ENCODE data around the gene WDR12.

DNA sequence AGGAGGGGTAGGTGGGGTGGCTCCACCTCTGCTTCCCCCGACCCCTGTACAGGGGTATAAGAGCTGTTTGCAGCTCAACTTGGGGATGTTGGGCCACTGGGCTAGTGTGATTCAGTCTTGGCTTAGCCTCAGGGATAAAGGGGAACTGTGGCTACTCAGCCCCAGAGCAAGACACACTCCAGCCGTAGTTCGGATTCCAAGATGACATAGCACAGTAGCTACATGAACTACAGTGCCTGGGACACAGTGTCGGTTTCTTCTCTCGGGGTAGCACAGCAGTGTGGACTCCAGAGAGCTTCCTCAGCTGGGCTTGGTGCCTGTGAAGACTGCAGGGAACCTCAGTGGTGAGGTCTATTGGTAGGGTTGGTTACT, 21.7 kb upstream of the WDR12 start:
- TF ChIP-seq CTCF (IDR thresholded peaks at IDR 0.05), result no peak
- no peak for TF ChIP-seq EP300 (IDR thresholded peaks at IDR 0.05; ENCODE audit: borderline replicate concordance in 1 of 2, low read depth in 1 of 2, low read length in 1 of 2)
- no peak for TF ChIP-seq YY1 (IDR thresholded peaks at IDR 0.05; ENCODE audit: low read depth)
- TF ChIP-seq, protein P1, sequence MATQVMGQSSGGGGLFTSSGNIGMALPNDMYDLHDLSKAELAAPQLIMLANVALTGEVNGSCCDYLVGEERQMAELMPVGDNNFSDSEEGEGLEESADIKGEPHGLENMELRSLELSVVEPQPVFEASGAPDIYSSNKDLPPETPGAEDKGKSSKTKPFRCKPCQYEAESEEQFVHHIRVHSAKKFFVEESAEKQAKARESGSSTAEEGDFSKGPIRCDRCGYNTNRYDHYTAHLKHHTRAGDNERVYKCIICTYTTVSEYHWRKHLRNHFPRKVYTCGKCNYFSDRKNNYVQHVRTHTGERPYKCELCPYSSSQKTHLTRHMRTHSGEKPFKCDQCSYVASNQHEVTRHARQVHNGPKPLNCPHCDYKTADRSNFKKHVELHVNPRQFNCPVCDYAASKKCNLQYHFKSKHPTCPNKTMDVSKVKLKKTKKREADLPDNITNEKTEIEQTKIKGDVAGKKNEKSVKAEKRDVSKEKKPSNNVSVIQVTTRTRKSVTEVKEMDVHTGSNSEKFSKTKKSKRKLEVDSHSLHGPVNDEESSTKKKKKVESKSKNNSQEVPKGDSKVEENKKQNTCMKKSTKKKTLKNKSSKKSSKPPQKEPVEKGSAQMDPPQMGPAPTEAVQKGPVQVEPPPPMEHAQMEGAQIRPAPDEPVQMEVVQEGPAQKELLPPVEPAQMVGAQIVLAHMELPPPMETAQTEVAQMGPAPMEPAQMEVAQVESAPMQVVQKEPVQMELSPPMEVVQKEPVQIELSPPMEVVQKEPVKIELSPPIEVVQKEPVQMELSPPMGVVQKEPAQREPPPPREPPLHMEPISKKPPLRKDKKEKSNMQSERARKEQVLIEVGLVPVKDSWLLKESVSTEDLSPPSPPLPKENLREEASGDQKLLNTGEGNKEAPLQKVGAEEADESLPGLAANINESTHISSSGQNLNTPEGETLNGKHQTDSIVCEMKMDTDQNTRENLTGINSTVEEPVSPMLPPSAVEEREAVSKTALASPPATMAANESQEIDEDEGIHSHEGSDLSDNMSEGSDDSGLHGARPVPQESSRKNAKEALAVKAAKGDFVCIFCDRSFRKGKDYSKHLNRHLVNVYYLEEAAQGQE (IDR thresholded peaks at IDR 0.05; ENCODE audit: low read depth, low read length), result no peak
- no peak for TF ChIP-seq TAF1 (IDR thresholded peaks at IDR 0.05; ENCODE audit: borderline replicate concordance, low read depth, low read length)
- no peak for TF ChIP-seq SIN3A (IDR thresholded peaks at IDR 0.05; ENCODE audit: borderline replicate concordance, low read depth, low read length)
